GM21381 (cell line): Measurements from ENCODE around the gene SH3GL3.

Experiments
- ATAC-seq: cut with Tn5 transposase; IDR thresholded peaks from one replicate; pipeline ENCODE4 v1.9.1; 2021; ENCODE audit warnings: mild to moderate bottlenecking, moderate library complexity; ENCODE audit not compliant: unreplicated experiment

Gene SH3GL3

DNA sequence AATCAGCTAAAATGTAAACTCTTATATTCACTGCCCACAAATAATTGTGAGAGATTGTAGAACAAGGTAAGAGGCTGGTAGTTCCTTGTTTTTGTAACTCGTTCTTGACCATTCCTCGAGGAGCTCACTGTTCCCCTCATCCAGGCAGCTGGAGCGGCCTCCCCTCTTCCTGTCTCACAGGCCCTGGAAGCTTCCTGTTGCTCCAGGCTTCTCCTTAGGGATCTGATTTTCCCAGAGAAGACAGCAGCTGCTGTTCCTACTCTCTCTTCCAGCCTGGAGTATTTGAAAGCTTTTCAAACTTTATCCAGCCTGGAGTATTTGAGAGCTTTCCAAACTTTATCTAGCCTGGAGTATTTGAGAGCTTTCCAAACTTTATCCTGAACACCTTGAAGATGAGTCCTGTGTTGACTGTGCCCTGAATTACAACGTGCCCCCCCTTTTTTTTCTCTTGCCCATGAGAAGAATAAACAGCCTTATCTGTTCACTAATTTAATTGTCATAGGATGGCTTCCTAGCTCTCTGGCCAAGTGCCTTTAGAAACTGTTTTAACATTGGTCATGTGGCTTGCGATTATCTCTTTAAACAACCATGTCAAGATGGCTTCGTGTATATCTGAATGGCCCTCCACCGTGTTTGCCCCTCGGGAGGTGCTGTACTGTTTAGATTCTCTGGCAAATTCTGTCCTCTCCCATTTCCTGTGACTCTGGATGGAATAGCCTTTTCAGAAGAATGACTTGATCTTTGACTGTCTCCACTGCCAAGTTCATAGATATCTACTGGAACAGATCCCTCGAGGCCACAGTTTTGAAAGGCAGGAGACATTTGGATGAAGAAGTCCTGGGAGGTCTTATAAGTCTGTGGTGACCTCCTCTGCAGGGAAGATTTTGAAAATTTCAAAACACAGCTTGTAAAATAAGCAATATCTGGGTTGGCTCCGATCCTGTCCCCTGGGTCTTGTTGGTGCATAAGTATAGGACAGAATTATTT, 211.6 kb downstream of the SH3GL3 start:
- no peak for ATAC-seq

DNA sequence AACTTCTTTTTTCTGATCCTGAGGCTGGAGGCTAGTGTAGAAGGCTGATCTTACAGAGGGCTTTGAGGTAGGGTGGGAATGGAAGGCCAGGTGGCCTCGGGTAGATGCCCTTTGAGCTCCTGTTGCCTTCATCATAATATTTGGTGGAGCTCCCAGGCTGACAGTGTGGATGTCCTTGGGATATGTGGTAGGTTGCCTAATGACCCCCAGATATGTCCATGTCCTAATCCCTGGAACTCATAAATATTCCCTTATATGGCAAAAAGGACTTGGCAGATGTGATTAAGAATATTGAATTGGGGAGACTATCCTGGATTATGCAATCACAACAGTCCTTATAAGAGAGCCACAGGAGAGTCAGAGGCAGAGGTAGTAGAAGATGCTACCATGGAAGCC, 212.3 kb downstream of the SH3GL3 start:
- ATAC-seq, result no peak

DNA sequence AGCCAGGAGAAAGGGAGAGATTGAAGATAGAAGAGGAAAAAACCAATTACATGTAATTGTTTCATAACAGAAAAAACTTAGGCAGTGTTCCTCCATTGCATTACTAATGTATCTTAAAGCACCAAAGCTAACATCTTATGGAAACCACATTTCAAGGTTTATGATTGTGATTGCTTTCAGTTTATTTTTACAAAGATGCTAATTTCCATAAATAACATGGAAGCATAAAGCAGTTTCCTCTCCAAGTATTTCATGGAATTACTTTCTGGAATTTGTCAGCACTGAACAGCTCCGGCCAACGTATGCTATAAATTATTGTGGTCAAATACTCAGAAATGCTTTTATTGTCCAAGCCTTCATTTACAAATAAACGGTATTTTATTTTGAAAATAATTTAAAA, 218.3 kb downstream of the SH3GL3 start:
- ATAC-seq, result no peak
